HG02981 (cell line): ENCODE results near the gene VWA3A.

Experiments
- ATAC-seq: cut with Tn5 transposase; IDR thresholded peaks from one replicate; pipeline ENCODE4 v1.9.1; 2021; ENCODE audit warnings: mild to moderate bottlenecking, moderate library complexity; ENCODE audit not compliant: unreplicated experiment

The VWA3A gene

GRCh38 chr16:22198547-22199293 lies 106.4 kb downstream of the VWA3A start:
- ATAC-seq: no peak

- no peak for ATAC-seq
Observed at GRCh38 chr16:22202261-22202637, 109.9 kb downstream of the VWA3A start.

GRCh38 chr16:22203091-22203490 lies 110.8 kb downstream of the VWA3A start:
- ATAC-seq: no peak

GRCh38 chr16:22204091-22204655 lies 111.8 kb downstream of the VWA3A start:
- ATAC-seq: no peak

GRCh38 chr16:22205577-22206012 lies 113.3 kb downstream of the VWA3A start:
- ATAC-seq: no peak

GRCh38 chr16:22206013-22206841 lies 113.9 kb downstream of the VWA3A start, which contains the start of gene EEF2K:
TSS of gene EEF2K (plus strand) at chr16:22206278. CDS start at chr16:22225730, 19,452 bp downstream.
- peak; percentile 79 for ATAC-seq
